CD4-positive, alpha-beta T cell treated with Interleukin-2 at 100 ng/mL for 4 hours (primary cell): ENCODE data around the gene CKS2.
A peak's percentile ranks its signal among the peaks of the same experiment; 100 is the strongest.

ENCODE experiments used
- DNase-seq: peaks from one replicate; pipeline ENCODE4 v3.0.0-alpha.2; 2020; ENCODE audit warnings: low spot score

The CKS2 gene

DNA sequence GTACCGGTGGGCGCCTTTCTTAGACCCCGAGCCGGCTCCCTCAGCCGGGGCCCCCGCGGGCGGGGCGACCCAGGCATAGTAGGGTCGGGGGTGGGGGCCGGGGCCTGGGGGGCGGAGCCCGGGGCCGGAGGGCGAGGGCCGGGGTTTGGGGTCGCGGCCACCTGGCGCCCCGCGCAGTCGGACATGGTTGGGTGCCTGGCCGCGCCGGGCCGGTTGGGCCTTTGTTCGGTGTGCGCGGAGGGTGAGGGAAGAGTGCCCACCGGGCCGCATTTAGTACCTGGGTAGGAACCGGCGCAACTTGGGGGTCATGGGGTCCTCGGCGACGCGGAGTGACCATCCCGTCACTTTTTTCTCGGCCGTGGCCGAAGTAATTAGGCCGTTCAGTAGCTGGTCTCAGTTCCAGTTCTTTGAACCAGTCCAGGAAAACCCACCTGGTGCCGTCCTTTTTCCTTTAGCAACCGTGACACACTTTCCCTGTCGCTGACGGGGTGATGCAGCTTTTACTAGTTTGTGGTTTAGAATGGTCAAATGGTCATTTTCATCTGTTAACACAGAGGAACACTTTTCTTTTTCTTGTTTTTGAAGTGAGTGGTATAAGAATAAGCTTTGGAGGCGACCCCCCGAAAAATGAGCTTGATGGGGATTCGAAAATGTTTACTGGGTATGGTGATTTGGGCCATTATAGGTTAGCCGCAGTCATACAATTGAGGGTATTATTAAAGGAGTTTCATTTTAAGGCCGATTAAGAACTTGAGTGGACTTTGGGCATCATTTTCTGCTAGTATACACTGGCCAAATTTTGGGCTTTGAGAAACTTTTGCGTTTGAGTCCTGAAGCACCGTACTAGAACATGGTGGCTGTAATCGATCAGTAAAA is 589 bp downstream of the CKS2 start:
- no peak for DNase-seq

DNA sequence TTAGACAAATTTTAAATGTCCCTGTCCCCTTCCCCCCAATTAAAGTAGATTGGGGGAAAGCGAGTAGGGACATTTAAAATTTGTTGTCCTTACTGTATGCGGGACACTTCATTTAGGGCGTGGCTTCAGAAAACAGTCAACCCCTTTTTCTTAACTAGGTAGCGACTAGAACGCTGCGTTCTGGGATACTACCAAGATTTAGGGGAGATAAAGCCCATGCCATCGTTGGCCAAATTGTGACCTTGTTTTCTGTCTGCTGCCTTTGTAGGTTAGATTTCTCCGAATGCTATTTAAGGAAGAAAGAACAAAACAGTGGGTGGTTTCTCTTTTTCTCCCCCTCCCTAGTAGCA is 1.2 kb downstream of the CKS2 start:
- peak; percentile 12 for DNase-seq

DNA sequence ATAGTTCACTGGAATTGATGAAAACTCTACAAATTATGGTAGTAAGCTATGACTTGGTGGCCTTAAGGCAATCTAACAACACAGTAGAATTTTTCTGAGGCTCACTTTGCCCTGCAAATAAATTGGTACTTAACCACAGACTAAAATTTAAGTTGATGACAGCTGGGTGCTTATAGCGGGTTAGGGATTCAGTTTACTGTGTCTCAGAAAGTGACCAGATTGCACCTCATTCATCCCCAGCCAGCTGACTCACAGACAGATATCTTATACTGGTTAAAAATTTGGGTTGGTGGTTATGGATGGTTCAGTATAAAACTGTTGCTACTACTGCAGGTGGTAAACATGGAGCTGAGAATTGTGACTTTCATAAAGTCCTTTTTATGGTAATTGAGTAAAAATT is 2.8 kb downstream of the CKS2 start:
- DNase-seq, result peak; percentile 7

DNA sequence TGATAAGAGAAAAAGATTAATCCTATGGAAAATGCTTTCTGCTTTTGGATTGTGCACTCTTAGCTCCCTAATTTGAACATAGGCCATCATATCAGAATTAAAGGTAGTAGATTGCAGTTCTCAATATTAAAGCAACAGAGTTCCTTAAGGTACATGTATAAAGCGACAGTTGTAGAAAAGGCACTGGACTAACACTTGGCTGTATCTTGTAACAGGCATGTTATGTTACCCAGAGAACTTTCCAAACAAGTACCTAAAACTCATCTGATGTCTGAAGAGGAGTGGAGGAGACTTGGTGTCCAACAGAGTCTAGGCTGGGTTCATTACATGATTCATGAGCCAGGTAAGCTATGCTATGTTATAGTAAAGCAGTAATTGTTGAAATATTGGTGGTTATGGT is 4.0 kb downstream of the CKS2 start:
- DNase-seq, result no peak

DNA sequence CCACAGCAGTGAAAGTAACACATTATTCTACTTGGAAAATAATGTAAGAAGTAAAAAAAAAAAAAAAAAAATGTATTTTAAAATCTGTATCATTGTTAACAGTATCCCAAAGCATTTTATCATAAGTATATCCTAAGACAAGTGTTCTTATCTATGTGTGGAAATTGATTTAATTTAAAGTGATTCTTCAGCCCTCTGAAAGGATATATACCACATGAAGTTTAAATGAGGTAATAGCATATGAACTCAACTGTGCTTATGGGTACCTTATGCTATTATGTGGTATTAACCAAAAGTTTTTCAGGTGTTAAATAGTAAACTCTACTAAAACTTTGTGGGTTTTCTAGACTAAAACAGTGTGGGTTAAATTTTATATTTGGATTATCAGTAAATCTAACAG is 4.5 kb downstream of the CKS2 start:
- DNase-seq, result no peak

DNA sequence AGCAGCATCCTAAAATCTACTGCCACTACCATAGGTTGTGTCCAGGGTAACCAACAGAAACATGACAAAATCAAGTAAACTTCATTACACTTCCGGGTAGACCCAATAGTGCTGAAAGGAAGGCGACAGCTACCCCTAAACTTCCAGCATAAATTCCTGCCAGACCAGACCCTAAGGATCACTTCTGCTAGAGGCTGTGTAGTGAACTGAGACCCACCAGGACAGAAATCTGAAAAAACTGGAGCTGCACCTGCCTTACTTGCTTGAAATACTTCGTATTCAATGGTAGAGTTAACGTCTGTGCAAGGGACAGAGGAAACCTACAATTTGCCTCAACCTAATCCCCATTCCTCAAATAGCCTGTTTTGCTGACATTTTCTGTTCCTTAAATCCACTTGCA is 6.3 kb downstream of the CKS2 start:
- no peak for DNase-seq

DNA sequence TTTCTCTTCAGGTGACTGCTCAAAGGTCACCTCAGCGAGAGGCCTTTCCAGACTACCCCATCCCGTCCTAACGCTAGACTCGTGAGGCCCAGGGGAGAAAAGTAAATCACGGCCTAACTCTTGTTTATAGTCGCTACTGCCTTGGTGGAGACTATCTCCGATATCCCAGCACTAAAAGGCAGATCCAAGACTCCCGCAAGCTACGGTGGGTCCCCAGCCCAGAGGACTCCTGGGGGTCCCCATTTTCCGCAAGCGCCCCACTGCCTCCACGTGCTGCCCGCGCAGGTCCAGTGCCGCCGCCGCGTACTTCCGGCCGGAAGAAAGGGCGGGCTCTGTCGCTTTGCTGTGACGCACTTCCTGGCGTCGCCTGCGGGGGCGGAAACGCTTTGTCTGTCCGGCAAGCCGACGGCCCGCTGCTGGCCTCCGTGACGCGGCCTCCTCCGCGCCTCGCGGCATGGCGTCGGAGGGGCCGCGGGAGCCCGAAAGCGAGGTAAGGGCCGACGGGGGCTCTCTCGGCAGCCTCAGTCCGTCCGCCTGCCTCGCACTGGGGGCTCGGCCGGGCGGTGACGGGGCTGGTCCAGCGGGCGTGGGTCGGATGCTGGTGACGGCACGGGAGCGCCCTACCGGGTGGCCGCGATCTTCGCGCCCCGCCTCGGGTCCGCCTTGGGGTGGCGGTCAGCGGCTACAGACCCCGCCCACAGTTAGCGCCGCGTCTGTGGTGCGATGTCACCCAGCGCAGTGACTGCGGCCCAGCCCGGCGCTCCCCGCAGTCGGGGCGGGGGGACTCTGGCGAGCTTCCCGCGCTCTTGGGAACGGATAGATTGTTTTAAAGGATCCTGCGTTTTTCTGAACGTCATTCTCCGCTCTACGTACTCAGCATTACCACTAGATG is 7.4 kb downstream of the CKS2 start, which contains the start of gene SECISBP2:
Gene SECISBP2, plus strand, starts transcription at position 378 of the 892 bp plus-strand sequence. Its CDS starts 77 bp downstream, at position 455.
- peak; percentile 93 for DNase-seq

DNA sequence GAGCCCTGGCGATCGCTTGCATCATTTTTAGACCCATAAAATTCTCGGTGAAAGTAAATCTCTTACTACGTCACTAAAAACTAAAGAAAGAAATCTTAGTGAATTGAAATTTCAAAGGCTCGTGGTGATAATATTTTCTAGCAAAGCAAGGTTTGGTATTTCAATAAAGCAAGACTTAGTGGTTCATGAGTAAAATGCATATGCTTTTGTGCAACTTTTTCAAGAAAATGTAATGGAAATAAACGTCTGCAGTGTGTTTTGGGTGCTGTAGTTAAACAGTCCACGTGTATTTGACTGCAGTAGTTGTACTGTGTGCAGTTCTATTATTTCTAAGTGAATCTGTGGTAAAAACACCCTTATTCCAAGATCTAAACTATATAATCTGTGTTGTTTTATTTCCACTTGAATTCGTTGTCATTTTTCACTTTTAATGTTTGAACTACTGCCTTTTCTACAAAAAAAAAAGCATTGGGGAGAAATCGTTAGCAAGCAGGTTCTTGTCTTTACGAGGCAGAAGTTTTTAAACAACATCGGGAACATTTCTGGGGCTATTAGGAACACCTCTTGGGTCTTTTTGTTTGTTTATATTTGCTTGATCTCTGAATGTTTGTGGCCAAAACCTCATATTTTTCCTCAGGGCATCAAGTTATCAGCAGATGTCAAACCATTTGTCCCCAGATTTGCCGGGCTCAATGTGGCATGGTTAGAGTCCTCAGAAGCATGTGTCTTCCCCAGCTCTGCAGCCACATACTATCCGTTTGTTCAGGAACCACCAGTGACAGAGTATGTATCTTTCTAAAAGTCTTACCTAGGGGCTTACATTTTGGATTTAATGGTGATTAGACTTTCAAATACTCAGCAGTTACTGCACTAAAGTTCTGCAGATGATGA is 8.3 kb downstream of the CKS2 start:
- DNase-seq, result no peak

DNA sequence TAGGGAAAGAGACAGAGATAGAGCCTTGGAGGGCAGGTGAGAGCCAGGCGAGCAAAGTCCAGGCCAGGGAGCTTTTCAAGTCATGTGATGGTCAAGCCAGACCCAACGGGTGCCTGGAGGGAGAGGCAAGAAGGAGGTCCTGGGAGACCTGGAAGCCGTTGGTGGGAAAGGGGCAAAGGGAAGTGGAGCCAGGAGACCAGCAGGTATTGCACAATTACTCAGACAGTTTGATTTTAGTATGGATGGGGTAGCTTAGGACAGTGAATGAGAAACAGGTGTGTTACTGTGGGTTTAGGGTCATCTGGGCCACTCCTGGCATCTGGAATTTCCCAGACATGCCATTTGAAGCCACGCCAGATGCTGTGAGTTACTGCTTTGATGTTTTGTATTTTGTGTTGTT is 12.4 kb downstream of the CKS2 start:
- no peak for DNase-seq

DNA sequence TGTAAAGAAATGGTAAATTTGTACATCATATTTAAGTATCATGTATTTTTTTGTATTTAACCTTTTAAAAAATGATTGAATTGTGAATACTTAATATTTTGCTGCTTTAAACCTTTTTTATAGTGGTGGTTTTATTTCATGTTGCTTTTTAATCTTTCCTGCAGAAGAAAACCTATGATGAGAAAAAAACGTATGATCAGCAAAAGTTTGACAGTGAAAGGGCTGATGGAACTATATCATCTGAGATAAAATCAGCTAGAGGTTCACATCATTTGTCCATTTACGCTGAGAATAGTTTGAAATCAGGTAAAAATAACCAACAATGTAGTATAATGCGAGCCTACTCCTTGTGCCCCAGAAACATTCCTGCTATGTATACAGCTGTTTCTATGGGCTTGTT is 14.7 kb downstream of the CKS2 start:
- no peak for DNase-seq

DNA sequence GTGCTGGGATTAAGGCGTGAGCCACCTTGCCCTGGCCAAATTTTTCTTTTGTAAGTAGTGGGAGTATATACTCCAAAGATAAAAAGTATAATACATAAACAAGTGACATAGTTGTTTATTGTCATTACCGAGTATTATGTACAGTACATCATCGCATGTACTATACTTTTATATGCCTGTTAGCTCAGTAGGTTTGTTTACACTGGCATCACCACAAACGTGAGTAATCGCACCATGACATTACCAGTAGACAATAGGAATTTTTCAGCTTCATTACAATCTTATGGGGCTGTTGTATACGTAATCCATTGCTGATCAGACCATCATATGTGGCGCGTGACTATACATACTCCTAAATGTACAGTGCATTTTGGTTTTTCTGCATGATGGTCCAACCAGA is 17.1 kb downstream of the CKS2 start:
- no peak for DNase-seq

DNA sequence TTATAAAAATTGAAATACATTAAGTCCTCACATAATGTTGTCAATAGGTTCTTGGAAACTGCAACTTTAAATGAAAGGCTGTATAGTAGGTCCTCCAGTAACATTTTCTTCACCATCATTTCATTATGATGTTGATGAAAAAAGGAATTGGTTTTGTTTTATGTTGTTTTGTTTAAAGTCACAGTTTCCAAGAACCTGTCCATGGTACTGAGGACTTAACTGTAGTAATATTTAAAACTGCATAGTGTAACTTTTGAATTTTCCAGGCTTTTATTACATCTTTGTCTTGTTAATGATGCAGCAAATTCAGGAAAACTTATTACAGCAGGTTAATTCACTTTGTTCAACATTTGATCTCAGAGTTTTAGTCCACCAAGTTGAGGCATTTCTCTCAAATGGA is 18.9 kb downstream of the CKS2 start:
- no peak for DNase-seq

DNA sequence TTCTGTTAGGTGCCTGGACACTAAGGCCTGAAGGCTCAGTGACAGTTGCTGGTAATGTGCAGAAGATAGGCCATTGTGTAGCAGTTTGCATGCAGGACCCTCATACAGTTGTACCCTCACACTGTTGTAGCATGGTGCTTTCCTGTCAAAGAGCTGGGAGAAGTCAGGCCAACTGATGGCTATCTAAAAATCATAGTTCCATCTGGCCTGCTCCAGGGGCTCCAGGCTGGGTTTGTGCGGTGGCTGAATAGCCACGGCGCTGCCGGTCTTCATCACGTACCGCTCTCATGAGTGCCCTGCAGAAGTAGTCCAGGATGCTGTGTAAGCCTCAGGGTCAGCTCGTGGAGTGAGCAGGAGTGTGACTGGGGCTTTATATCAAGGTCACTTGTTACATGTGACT is 19.5 kb downstream of the CKS2 start:
- DNase-seq, result no peak

DNA sequence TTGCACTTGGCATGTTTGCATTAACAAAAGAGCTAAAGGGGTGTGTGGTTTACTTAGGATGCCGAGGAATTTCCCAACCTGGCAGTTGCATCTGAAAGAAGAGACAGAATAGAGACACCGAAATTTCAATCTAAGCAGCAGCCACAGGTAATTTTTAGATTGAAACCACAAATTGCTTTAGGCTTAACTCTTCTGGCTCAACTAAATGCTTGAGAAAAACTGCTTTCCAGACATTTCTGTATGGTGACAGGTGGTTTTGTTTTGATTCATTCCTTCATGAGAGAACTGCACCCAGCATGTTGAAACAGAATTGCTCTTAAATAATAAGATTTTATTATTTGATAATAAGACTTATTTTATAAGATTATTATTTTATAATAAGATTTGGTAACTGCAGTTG is 28.8 kb downstream of the CKS2 start:
- no peak for DNase-seq

DNA sequence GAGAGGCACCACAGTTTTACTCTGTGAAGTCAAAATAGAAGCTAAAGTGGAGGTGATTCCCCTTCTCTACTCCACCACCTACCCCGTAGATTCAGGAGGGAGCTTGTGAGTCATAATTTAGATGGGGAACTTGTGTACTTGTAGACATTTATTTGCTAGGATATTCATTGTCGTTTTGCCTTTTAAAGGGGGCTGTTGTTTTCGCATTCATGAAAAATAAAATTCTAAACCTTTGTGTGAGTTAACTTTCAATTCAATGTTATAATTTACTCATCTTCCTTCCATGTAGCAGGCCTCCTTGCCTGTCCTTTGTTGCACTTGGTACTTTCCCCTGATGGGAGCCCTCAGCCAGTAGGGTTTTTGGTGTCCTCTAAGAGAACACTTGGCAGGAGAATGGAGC is 29.3 kb downstream of the CKS2 start:
- DNase-seq, result no peak

DNA sequence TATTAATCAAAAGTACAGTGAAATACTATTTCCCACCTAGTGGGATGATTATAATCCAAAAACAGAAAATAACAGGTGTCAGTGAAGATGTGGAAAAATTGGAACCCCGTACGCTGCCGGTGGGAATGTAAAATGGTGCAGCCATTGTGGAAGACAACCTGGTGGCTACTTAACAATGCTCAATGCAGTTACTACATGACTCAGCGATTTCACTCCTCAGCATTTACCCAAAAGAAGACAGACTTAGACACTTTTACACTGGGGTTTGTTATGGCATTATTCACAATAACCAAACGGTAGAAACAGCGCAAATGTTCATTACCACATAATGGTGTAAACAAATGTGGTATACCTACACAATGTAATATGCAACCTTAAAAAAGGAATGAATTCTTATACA is 31.2 kb downstream of the CKS2 start:
- DNase-seq, result no peak

DNA sequence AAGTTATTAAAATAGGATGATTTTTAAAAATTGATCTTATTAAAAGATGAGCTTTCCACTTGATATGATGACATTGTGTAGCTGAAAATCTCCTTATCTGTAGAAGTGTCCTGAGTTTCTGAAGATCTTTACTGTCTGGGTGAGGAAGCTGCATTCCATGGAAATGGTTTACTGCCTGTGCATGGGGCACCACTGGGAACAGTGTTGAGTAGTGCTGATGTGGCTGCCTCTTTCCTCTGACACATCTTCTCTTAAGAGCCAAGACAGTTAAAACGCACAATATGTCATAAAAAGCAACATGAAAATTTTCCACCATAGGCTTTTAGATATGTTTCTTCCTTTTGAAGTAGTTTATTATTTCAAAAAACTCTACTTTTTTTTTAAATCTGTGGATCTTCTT is 32.0 kb downstream of the CKS2 start:
- no peak for DNase-seq

DNA sequence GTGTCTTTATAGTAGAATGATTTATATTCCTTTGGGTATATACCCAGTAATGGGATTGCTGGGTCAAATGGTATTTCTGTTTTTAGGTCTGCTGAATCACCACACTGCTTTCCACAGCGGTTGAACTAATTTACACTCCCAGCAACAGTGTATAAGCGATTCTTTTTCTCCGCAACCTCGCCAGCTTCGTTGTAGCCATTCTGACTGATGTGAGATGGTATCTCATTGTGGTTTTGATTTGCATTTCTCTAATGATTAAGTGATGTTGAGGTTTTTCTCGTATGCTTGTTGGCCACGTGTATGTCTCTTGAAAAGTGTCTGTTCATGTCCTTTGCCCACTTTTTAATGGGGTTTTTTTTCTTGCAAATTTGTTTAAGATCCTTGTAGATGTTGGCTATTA is 32.8 kb downstream of the CKS2 start:
- DNase-seq, result peak; percentile 27

DNA sequence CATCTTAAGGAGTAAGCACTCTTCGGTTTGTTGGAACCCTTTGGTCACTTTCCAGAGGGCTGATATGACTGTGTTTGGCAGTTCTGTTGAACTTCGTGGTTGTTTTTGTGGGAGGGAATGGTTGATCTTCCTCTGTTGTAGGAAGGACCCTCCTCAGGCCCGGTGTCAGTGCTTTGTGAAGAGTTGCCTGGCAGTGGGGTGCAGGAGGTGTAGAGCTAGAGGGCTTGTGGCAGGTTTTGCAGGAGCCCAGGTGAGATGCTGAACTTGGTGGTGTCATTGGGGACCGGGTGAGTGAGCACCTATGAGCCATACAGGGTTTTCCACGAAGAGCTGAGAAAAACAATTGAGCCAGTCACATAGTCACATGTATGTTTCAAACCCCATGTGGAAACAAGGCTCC is 34.5 kb downstream of the CKS2 start:
- DNase-seq, result no peak

DNA sequence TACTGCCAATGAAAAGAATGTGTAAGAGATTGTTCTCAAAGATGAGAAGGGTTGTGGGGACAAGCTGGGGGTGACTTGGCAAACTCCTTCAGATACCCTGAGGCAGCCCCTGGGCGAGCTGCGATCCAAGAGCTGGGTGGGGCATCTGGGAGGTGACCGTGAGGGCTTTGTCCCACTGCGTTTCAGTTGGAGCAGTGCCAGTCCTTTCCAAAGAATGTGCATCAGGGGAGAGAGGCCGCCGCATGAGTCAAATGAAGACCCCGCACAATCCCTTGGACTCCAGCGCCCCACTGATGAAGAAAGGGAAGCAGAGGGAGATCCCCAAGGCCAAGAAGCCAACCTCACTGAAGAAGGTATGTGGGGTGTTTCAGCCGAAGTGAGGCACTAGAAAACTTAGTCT is 35.7 kb downstream of the CKS2 start:
- DNase-seq, result no peak

DNA sequence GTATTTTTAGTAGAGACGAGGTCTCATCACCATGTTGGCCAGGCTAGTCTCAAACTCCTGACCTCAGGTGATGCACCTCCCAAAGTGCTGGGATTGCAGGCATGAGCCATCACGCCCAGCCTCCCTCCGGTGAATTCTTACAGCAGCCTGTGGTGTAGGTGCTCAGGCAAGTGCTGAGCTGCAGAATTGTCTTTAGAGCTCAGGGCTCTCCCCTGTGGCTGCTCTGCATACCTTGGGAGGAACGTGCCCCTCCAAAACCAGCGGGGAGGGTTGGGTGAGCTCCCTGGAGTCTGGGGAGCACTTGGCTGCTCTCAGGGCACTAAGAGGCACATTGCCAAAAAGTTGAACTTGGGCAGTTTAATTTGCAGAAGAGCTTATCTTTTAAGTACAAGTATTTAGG is 36.7 kb downstream of the CKS2 start:
- DNase-seq, result no peak

DNA sequence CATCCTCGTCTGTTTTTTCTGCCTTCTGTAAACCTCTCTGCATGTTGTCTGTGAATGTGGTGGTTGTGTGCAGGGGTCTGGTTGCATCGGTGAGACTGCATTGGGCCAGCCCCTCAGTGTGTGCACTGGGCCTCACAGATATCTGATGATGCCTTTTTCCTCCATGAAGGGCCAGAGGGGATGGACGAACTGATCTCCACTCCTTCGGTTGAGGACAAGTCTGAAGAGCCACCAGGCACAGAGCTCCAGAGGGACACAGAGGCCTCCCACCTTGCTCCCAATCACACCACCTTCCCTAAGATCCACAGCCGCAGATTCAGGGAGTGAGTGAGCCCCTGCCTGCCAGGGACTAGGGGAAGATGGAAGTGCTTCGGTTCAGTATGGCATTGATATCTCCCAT is 38.6 kb downstream of the CKS2 start:
- no peak for DNase-seq
